ENCODE results near the gene ATP5F1E.
"Not testable (repeated sequence)": the region's sequence is repeated elsewhere in the genome, so short reads cannot be mapped to it uniquely, and the experiment has no call there.

Gene ATP5F1E

DNA sequence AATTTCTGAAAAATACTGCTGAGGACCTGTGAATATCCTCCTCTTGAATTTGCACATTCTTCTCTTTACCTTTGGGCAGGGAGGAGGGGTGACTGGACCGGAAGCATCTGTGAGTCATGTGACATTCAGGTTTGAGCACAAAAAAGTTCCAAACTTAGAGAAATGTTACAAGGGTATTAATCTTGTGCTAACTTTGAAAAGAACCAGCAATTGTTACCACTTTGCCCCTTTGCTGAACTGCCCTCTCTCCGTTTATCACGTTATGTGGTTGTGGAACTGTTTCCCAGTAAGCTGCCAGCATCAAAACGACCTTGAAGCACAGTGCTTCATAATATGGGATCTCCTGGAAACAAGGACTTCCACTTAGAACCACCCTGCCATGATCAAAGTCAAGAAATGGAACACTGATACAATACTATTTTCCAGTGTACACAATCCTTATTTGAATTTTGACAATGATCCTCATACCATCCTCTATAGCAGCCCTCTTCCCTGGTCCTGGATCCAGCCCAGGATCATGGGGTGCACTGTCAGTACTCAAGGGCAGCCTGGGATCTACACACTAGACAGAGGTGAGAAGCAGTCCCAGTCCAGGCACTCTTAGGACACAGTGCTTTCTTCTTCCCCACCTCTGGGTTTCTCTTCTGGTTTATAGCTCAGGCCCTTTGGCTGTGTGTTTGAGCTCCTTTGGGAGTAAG lies 15.2 kb downstream of the ATP5F1E start:
- H3K4me3 Mint-ChIP-seq, result peak overlapping the region in 1 of 2 donors; percentile 37
- ATAC-seq (peak; percentile 44), DNase-seq (no peak)
- H3K27me3 Mint-ChIP-seq, result no peaks in the 10 kb centered on the region
- H3K4me1 Mint-ChIP-seq, result peaks cover 46% of the 10 kb centered on the region
- H3K9me3 Mint-ChIP-seq, result no peaks in the 10 kb centered on the region
- peak overlapping the region in 1 of 2 donors; percentile 92 for H3K27ac Mint-ChIP-seq

DNA sequence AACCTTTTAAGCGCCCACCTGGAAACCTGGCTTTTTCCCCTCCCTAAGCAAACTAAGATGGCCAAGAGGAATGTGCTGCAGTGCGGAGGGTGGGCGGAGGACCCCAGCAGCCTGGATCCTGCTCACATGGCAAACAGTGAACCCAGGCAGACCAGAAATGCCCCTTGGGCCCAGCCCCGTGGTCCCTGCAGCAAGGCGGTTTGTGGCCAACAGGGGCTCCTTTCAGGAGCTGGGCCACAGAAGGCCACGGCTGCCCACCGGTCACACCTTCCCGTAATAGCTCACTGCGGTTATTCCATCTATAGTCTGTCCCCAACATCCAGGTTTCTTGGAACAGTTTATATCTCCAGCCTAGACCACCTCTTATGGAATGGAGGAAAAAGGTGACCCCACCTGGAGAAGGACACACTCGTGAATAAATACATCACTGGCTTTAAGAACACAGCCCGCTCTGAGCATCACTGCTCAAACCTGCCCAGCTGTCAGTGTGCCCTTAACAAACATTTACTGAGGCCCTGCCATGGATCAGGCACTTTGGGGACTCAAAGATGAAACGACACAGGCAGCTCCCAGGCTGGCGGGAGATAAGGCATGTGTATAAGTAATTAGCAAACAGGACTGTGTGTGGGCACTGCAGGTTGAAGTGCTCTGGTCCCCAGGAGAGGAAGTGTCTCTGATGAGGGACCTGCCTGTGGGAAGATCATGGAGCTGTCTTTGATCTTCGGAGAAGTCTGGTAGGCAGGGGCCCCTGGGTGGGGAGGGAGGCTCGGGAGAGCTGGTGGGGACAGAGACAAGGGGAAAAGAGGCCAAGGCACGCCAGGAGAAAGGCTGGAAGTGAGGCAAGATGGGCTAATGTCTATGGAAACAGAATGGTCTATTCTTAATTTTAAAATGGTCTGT lies 16.1 kb downstream of the ATP5F1E start:
- no peaks in the 10 kb centered on the region for H3K9me3 Mint-ChIP-seq
- no peaks in the 10 kb centered on the region for H3K27me3 Mint-ChIP-seq
- DNase-seq, result no peak
- H3K4me1 Mint-ChIP-seq, result peaks cover 54% of the 10 kb centered on the region
- H3K27ac Mint-ChIP-seq, result peak overlapping the region; percentile 54 to 69
- H3K4me3 Mint-ChIP-seq, result peak overlapping the region in 1 of 2 donors; percentile 16
- ATAC-seq, result no peak

GRCh38 chr20:59015411-59015810 lies 16.7 kb downstream of the ATP5F1E start:
- Mint-ChIP-seq H3K4me1 (peaks cover 57% of the 10 kb centered on the region), H3K27ac (no peak overlapping the region), H3K4me3 (no peak overlapping the region), H3K27me3 (no peaks in the 10 kb centered on the region), H3K9me3 (no peaks in the 10 kb centered on the region)
- ATAC-seq, result no peak
- no peak for DNase-seq

DNA sequence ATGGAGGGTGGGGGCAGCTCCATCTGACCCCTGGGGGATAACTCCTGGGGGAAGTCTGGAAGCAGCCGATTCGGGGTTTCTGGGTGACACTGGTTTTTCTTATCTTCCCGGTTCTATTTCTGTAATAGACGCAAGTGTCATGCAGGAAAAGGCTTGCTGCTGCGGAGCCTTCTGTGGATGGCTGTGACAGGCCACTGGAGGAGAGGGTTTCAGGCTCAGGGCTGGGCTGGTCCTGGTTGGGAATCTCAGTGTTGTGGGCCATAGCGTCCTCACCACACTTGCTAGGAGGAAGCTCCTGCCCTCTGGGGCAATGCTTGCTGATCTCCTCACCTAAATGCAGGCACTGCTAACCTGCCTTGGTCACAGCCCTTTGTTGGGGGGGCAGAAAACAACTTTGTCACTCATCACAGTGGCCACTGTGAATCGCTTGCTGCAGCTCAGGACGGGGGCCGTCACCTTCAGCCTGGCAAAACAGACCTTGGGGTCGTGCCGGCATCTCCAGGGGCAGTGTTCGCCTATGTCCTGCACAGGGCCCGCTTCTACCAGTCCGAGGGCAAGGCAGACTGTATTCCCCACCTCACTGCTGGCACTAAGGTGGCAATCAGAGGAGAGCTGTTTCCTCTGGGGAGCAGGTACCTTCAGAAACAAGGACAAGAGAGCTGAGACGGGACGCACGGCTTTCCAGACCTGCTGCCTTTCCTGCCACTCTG lies 17.3 kb downstream of the ATP5F1E start:
- Mint-ChIP-seq H3K27ac (no peak overlapping the region), H3K9me3 (no peaks in the 10 kb centered on the region), H3K27me3 (no peaks in the 10 kb centered on the region), H3K4me3 (no peak overlapping the region), H3K4me1 (peaks cover 62% of the 10 kb centered on the region)
- no peak for DNase-seq
- ATAC-seq, result no peak

DNA sequence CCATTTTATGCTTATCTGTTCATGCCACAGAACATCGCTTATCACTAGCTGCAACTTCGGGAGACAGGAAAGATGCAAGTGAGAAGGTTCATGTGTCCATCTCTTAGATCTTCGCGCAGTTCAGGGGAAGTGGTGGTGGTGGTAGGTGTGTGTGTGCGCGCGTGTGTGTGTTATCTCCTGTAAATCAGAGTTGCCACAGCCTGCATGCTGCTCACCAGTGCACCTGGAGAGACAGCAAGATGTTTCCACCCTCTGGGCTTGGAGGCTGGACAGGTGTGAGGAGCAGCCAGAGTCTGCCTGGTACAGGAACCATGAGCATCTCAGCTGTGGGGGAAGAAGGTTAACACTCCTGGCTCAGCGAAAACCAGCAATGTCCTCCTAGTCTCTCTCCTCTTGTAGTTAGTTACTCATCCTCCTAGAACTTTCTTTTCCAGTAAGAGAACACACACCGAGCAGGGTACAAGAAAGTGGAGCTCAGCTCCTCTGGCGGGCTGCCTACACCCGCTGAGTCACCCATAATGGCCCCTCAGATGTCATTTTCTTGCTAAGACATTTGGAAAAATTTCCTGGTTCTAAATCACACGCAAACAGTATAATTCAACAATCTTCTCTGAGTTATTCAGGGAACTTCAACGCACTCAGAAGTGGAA lies 18.1 kb downstream of the ATP5F1E start:
- H3K27ac Mint-ChIP-seq, result peak overlapping the region in 1 of 2 donors; percentile 20
- H3K4me1 Mint-ChIP-seq, result peaks cover 62% of the 10 kb centered on the region
- peak; percentile 53 for ATAC-seq
- no peak overlapping the region for H3K4me3 Mint-ChIP-seq
- no peaks in the 10 kb centered on the region for H3K27me3 Mint-ChIP-seq
- no peaks in the 10 kb centered on the region for H3K9me3 Mint-ChIP-seq
- DNase-seq, result no peak

- H3K27me3 Mint-ChIP-seq, result no peaks in the 10 kb centered on the region
- H3K4me3 Mint-ChIP-seq, result peak overlapping the region in 1 of 2 donors; percentile 8
- H3K9me3 Mint-ChIP-seq, result no peaks in the 10 kb centered on the region
- no peak for ATAC-seq
- peak overlapping the region in 1 of 2 donors; percentile 74 for H3K27ac Mint-ChIP-seq
- no peak for DNase-seq
- H3K4me1 Mint-ChIP-seq, result peaks cover 62% of the 10 kb centered on the region
Measured at GRCh38 chr20:59013031-59013951, 18.8 kb downstream of the ATP5F1E start.

GRCh38 chr20:59011874-59012157 lies 20.3 kb downstream of the ATP5F1E start:
- peaks cover 60% of the 10 kb centered on the region for H3K4me1 Mint-ChIP-seq
- DNase-seq, ATAC-seq, H3K9me3 Mint-ChIP-seq, H3K4me3 Mint-ChIP-seq, H3K27me3 Mint-ChIP-seq, H3K27ac Mint-ChIP-seq: not testable (repeated sequence)

GRCh38 chr20:59010995-59011873 lies 20.9 kb downstream of the ATP5F1E start:
- DNase-seq (peak in 1 of 2 donors; percentile 36), ATAC-seq (peak; percentile 42)
- Mint-ChIP-seq H3K27ac (peak overlapping the region in 1 of 2 donors; percentile 39), H3K4me1 (peaks cover 56% of the 10 kb centered on the region), H3K9me3 (no peaks in the 10 kb centered on the region), H3K27me3 (no peaks in the 10 kb centered on the region), H3K4me3 (peak overlapping the region in 1 of 2 donors; percentile 5)

DNA sequence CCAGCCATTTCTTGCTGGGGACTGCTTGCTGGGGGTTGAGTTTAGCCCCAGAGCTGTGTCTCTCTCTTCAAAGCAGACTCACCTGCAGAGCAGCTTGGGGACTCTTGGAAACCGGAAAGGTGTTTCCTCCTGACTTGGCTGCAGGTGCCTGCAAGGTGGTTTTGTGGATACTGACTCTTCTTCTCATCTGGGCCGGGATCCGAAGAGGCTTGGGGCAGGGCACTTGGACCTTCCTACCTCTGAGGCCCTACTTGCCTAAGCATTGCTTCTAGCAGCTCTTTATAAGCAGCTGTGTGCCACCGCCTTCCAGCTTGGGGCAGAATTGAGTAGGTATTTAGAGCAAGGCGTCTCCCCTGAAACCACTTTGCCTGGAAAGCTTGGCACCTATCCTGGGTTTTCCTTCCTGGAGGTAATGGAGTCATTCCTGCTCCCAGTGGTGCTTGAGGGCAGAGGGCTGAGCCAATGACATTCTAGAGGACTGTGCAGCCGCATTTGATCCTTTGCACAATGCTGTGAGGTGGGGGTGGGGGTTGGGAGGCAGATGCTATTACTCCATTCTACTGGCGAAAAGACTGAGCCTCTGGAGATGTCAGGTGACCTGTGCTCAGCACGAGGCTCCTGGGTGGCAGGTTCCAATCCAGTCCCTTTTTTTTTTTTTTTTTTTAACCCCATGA lies 21.7 kb downstream of the ATP5F1E start:
- Mint-ChIP-seq H3K27ac (peak overlapping the region in 1 of 2 donors; percentile 36), H3K4me1 (peaks cover 60% of the 10 kb centered on the region), H3K4me3 (no peak overlapping the region), H3K9me3 (no peaks in the 10 kb centered on the region), H3K27me3 (no peaks in the 10 kb centered on the region)
- ATAC-seq (no peak), DNase-seq (no peak)

- Mint-ChIP-seq H3K4me1 (peaks cover 66% of the 10 kb centered on the region), H3K27me3 (no peaks in the 10 kb centered on the region), H3K4me3 (no peak overlapping the region), H3K9me3 (no peaks in the 10 kb centered on the region), H3K27ac (peak overlapping the region in 1 of 2 donors; percentile 45)
- ATAC-seq (no peak), DNase-seq (no peak)
Measured at GRCh38 chr20:59008715-59009336, 23.3 kb downstream of the ATP5F1E start.

DNA sequence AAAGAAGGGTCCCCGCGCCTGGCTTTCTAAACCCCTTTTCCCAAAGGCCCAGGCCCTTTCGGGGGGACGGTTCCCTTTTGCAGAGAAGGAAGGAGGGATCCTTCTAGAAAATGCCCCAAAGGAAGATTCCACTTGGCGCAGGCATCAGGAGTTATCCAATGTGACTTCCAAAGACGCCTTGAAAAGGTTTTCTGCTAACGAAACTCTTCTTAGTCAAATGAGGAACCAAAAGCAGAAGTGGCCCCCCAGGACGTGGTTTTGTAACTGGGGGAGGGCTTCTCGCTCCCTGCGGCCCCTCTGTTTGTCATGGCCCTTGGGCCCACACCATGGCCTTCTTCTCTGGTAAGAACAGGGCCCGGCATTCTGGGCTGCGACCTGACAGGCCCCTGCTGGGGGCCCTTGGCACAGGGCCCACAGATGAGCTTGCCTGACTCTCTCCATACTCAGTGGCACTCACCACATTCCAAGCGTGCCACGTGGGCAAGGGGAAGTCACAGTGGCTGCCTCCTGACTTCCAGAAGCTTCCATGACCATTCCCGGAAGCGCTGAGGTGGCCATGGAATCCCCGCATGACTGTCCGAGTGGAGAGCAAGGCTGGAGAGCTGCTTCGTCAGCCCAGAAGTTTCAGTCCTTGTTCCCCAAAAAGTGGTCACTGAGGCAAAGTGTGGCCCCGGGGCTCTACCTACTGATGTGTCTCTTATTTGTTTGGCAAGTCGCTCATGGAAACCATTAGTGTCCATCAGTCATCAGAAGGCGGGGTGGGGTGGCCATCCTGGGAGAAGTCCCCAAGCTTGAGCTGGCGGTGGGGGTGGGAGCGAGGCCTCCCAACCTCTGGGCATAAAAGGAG lies 24.2 kb downstream of the ATP5F1E start:
- H3K4me1 Mint-ChIP-seq, result peaks cover 66% of the 10 kb centered on the region
- DNase-seq, result no peak
- ATAC-seq, result no peak
- H3K27ac Mint-ChIP-seq, result peak overlapping the region; percentile 71 to 94
- H3K27me3 Mint-ChIP-seq, result no peaks in the 10 kb centered on the region
- H3K4me3 Mint-ChIP-seq, result peak overlapping the region; percentile 82 to 86
- no peaks in the 10 kb centered on the region for H3K9me3 Mint-ChIP-seq
